Measurements from ENCODE around the gene PDIA3.

DNA sequence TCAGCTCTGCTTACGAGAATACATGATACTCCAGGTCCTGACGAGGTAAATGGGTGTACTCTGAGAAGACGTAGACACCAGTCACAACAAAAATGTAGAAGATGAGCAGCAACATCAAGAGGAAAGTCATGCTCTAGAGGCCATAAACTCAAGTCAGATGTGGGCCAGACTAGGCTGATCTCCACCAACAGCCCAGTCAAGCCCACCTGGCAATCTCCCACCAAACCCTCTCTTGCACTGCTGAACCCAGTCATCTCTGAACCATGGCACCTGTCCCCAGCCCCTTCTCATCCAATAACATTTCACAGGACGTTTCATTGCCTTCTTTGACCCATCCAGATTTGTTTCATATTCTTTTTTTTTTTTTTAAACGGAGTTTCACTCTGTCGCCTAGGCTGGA, 10.8 kb upstream of the PDIA3 start:
- TF ChIP-seq, protein P1, sequence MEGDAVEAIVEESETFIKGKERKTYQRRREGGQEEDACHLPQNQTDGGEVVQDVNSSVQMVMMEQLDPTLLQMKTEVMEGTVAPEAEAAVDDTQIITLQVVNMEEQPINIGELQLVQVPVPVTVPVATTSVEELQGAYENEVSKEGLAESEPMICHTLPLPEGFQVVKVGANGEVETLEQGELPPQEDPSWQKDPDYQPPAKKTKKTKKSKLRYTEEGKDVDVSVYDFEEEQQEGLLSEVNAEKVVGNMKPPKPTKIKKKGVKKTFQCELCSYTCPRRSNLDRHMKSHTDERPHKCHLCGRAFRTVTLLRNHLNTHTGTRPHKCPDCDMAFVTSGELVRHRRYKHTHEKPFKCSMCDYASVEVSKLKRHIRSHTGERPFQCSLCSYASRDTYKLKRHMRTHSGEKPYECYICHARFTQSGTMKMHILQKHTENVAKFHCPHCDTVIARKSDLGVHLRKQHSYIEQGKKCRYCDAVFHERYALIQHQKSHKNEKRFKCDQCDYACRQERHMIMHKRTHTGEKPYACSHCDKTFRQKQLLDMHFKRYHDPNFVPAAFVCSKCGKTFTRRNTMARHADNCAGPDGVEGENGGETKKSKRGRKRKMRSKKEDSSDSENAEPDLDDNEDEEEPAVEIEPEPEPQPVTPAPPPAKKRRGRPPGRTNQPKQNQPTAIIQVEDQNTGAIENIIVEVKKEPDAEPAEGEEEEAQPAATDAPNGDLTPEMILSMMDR (IDR thresholded peaks at IDR 0.05) = no peak
- TF ChIP-seq POLR2A (IDR thresholded peaks at IDR 0.05) = no peak
